GM19468 (cell line): ENCODE measurements around the gene C19orf81.
"Not testable (repeated sequence)": the region's sequence is repeated elsewhere in the genome, so short reads cannot be mapped to it uniquely, and the experiment has no call there.

Source experiments
- ATAC-seq: cut with Tn5 transposase; IDR thresholded peaks from one replicate; pipeline ENCODE4 v1.9.1; 2021; ENCODE audit warnings: mild to moderate bottlenecking, moderate library complexity, moderate number of reproducible peaks; ENCODE audit not compliant: unreplicated experiment; ENCODE audit errors: extremely low read depth

Gene C19orf81

DNA sequence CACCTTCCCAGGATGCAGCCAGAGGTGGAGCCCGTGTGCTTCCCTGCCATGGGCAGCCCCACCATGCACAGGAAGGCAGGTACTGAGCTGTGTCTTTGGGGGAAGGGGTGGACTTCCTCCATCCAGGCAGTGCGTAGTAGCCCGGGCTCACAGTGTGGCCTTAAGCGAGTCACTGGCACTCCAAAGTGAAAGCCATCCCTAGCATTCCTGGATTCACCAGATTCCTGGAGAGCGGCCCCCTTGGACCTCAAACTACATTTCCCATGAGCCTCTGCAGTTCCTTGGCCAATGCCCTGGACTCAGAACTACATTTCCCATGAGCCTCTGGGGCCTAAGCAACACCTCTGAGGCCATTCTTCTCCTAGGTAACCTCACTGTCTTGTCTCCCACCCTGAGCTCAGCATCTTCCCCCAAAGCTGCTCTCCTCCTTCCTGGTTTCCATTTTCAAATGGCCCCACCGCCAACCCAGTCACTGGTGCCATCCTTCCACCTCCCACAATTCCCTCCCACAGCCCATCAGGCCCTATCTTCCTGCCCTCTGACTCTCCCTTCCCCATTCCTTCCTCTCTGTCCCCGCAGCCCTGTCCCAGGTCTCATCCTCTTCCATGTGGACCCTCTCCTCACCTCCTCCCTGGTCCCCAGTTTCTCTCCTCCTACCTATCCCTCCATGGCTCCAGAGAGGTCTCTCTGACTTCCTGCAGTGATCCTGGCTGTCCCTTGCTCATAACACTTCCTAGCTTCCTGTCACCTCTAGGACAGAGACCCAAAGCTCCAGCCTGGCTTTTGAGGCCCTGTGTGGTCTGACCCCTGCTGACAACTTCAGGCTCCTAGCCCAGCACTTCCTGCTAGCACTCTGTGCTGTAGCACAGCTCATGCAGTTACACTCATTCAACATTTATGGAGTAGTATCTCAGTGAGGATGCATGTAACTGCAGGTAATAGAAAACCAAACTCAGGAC lies at the start of gene C19orf81:
C19orf81 (plus strand) TSS at position 13 of the 959 bp plus-strand sequence; CDS start at position 13, 0 bp downstream.
- ATAC-seq, result no peak

DNA sequence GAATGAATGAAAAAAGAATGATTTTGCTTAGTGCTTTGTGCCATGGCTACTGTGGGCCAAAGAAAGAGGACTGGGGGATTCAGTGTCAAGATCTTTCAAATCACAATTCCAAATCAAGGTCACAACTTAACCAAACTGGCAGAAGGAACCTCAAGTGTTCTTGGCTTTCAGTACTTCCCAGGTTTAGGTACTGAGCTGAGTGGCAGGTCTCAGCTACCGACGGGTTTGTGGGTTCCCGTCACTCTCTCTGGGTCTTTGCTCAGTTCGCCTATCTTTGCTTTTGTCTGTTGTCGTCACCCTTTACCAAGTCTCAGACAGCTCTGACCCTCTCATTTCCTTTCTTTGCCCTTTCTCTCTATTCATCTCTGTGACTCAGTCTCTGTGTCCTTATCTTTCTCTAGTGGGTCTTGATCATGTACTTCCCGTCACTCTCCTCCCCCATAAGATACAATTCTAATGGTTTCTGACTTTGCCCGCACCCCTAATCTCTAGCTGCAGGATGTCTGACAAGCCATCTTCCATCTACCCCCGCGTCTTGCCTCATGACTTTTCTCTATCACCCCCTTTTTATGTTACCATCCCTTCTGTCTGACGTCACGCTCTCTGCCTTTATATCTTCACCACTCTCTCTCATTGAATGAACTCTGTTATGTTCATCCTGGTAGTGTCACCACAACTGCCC lies 47.7 kb upstream of the C19orf81 start:
- ATAC-seq, result no peak

DNA sequence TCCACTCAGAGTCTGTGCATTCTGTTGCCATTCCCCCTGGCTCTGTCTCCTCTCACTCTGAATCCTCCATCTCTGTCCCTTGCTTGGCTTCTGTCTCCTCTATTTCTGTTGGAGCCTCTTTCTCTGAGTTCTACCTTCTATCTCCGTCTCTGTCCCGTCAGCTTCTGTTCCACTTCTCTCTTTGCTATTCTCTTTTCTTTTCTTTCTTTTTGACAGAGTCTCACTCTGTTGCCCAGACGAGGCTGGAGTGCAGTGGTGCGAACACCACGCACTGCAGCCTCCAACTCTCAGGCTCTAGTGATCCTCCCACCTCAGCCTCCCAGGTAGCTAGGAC lies 47.2 kb upstream of the C19orf81 start:
- no peak for ATAC-seq

DNA sequence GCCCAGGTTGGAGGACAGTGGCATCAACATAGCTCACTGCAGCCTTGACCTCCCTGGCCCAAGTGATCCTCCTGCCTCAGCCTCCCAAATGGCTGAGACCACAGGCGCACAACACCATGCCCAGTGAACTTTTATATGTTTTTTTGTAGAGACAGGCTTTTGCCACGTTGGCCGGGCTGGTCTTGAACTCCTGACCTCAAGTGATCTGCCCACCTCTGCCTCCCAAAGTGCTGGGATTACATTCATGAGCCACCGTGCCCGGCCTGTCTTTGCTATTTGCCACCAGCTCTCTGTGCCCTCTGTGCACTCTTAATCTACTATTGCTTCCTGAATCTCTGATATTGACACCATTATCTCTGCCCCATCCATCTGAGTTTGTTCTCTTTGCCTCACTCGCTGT lies 46.7 kb upstream of the C19orf81 start:
- ATAC-seq, result no peak

DNA sequence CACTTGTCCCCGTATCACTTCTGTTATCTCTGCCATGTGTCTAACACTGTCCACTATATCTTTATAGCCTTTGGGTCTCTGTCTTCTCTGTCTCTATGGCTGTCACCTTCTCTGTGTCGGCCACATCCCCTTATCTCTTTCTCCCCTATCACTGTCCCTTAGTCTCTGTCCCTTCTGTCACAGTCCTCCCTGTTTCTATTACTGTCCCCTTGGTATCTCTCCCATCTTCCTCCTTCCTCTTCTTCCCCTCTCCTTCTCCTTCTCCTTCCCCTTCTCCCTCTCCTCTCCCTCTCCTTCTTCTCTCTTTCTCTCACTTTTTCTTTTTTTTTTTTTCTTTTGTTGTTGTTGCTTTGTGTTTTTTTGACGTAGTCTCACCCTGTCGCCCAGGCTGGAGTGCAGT lies 46.3 kb upstream of the C19orf81 start:
- no peak for ATAC-seq

DNA sequence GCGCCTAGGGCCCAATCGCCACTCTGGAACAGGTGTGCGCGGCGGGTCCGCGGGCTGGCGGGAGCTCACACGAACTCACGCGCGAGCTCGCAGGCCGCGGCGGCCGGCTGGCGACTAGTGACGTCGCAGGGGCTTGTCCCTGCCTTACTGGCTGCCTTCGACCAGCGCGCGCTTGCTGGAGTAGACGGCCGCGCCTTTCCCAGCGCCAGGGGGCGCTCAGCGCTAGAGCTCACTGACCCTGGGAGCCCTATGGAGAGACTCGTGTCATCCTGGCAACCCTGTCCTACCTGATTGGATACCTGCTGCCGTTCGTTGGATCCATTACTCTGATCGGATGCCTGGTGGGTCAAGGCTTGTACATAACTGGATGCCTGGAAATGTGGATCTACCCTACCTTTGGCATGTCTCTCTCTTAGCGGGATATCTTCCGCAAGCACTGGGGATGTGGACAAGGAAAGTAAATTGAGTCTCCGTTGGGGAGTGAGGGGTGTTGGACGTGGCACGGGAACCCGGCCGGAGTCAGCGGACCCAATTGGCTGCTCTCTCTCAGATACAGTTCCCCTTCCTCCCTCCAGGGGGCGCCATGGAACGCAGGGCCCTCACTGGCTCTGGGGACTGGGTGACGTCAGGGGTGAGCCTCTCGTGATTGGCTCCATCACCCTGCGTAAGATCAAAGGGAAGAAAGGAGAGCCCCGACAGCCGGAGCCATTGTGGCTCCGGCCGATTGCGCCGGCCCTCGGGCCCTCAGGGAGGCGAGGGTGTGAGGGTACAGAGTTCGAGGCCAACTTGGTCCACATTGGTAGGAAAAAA lies 44.8 kb upstream of the C19orf81 start:
- not testable (repeated sequence) for ATAC-seq

DNA sequence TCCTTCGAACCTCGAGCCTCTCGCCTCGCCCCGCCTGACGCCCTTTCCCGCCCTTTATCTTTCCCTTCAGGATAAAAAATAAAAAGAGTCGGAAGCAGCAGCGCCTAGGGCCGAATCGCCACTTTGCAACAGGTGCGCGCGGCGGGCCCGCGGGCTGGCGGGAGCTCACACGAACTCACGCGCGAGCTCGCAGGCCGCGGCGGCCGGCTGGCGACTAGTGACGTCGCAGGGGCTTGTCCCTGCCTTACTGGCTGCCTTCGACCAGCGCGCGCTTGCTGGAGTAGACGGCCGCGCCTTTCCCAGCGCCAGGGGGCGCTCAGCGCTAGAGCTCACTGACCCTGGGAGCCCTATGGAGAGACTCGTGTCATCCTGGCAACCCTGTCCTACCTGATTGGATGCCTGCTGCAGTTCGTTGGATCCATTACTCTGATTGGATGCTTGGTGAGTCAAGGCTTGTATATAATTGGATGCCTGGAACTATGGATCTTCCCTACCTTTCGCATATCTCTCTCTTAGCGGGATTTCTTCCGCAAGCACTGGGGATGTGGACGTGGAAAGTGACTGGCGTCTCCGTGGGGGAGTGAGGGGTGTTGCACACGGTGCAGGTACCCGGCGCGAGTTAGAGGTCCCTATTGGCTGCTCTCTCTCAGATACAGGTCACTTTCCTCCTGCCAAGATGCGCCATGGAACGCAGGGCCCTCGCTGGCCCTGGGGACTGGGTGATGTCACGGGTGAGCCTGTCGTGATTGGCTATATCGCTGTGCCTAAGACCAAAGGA lies 43.0 kb upstream of the C19orf81 start:
- not testable (repeated sequence) for ATAC-seq

DNA sequence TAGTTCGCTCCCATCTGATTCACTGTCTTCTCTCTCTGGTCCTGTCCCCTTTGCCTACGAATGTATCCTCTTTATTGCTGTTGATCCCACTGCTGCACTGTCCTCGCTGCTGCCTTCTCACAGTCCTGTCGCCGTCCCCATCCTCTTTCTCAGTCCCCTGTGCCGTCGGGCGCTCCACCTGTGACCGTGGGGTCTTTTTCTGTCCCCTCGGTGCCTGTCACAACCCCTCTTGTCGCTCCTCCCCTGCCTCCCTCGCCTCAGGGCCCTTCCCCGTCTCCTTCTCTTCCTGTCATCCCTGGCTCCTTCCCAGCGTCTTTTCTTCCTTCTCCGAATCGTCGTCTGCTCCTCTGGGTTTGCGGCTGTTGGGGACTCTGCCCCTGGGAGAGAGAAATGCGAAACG lies 41.9 kb upstream of the C19orf81 start:
- no peak for ATAC-seq

DNA sequence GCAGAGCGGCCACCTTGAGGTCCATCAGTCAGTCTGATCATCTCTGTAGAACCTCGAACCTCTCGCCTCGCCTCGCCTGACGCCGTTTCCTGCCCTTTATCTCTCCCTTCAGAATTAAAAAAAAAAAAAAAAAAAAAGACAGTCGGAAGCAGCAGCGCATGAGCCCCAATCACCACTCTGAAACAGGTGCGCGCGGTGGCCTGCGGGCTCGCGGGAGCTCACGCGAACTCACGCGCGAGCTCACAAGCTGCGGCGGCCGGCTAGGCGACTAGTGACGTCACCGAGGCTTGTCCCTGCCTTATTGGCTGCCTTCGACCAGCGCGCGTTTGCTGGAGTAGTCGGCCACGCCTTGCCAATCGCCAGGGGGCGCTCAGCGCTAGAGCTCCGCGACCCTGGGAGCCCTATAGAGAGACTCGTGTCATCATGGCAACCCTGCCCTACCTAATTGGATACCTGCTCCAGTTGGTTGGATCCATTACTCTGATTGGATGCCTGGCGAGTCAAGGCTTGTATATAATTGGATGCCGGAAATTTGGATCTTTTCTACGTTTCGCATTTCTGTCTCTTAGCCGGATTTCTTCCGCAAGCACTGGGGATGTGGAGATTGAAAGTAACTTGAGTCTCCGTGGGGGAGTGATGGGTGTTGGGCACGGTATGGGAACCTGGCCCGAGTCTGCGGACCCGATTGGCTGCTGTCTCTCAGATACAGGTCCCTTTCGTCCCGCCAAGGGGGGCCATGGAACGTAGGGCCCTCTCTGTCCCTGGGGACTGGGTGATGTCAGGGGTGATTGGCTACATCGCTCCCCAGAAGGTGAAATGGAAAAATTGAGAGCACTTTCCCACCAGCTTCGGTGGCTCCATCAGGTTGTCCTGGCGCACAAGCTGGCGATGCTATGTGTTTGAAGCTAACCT lies 41.1 kb upstream of the C19orf81 start:
- no peak for ATAC-seq

DNA sequence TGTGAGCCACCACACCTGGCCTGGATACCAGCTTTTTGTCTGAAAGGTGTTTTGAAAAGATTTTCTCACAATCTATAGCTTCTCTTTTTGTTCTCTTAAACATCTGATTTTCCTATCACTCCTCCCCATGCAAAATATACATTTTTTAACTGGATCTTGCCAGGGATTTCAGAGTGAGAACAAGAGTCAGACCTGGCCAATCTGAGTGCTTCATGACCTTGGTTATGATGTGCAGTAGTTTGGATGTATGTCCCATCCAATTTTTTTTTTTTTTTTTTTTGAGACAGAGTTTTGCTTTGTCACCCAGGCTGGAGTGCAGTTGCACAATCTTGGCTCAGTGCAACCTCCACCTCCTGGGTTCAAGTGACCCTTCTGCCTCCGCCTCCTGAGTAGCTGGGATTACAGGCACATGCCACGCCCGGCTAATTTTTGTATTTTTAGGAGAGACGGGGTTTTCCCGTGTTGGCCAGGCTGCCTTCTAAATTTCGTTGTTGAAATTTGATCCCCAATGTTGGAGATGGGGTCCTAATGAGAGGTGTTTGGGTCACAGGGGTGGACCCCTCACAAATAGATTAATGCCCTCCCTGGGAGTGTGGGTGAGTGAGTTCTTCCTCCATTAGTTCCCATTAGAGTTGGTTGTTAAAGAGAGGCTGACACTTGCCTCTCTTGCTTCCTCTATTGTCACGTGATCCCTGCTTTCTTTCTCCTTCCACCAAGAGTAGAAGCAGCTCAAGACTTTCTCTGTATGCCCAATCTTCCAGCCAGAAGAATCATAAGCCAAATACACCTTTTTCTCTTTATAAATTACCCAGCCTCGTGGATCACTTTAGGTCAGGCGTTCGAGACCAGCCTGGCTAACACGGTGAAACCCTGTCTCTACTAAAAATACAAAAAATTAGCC lies 36.5 kb upstream of the C19orf81 start:
- ATAC-seq, result not testable (repeated sequence)

DNA sequence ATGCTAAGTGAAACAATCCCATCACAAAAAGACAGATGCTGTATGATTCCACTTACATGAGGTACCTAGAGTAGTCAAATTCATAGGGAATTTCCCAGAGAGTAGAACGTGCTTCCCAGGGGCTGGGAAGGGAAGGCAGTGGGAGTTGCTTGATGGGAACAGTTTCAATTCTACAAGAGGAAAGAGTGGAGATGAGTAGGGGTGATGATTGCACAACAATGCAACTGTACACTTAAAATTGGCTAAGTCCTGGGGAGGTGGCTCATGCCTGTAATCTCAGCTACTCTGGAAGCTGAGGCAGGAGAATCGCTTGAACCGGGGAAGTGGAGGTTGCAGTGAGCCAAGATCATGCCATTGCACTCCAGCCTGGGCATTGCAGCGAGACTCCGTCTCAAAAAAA lies 30.9 kb upstream of the C19orf81 start:
- not testable (repeated sequence) for ATAC-seq

DNA sequence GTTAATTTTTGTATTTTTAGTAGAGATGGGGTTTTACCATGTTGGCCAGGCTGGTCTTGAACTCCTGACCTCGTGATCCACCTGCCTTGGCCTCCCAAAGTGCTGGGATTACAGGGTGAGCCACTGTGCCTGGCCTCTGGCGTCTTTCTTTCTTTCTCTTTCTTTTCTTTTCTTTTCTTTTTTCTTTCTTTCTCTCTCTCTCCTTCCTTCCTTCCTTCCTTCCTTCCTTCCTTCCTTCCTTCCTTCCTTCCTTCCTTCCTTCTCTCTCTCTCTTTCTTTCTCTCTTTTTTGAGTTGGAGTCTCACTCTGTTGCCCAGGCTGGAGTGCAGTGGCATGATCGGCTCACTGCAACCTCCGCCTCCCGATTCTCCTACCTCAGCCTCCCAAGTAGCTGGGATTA lies 30.1 kb upstream of the C19orf81 start:
- ATAC-seq, result not testable (repeated sequence)

DNA sequence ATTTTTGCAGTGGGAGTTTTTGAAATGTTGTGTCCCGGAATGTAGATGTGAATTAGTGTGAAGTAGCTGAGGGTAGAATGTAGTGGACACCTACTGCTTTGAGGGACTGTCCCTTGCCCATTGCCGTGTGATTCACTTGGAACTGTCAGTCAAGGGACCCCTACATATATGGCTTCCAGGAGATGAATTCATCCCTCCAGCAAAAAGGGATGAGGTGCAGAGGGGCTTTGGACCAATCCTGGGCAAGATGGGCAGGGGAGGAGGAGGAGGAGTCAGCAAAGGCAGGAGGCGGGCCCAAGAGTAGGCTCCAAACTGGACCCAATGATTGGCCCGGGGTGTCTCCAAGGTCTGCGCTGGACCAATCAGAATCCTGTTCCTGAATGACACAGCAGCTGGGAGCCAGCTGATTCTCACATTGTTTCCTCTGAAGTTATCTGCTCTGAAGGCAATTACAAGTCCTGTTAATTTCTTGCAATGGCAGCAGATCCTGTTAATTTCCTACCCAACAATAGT lies 28.8 kb upstream of the C19orf81 start:
- ATAC-seq, result not testable (repeated sequence)

DNA sequence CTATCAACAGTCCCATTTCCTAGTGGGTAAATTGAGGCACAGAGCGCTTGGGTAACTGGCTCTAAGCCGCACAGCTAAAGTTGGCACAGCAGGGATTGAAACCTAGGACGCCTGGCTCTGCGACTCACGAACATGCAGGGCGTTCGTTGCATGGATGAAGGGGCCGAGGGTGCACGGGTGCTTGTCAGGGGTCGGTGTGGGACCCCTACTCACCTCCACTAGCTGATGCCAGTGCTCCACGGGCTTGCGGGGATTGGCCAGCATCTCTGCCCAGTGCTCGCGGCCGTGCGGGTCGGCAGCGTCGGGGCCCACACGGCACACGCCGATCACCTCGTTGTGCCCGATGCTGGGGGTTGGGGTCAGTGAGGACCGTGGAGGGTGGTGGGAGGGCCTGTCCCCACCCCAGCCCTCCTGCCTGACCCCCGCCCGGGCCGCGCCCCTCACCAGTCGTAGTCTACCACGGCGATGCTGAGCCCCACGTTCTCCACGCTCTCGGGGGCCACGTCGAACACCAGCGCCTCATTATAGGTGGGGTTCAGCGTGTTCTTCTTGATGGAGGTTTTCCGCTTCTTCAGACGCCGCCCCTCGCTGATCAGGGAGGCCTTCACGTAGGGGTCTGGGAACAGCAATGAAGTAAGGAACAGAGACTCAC lies 24.2 kb upstream of the C19orf81 start:
- no peak for ATAC-seq

DNA sequence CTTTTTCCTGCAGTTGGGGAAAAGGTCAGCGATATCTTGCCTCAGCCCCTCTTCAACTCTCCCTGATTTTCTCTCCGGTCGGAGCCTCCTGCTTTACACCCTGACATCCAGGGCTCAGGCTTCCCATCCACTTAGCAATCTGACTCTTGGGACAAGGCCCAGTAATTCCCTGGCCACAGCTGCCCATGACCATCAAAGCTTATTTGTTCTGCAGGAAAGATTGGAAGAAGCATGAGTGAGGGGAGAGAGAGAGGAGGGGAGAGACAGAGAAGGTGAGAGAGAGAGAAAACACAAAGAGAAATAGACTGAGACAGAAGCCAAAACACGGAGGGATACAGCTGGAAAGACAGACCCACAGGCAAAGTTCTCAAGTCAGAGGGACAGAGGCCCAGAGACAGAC lies 23.2 kb upstream of the C19orf81 start:
- no peak for ATAC-seq

DNA sequence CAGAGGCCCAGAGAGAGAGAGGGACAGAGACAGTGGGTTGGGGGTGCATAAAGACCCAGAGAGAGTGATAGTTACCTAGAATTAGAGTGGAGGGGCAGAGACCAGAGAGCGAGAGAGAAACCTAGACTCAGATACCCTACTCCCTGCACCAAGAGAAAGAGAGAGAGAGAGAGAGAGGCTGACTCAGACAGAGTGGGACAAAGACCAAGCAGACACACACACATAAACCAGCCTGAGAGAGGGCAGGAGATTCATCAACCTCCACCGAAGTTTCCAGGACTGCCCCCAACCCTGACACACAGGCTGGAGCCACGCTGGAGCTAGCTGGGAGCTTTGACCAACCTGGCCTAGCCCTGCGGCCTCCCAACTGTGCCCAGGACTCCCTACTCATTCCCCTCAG lies 22.4 kb upstream of the C19orf81 start:
- ATAC-seq, result no peak

DNA sequence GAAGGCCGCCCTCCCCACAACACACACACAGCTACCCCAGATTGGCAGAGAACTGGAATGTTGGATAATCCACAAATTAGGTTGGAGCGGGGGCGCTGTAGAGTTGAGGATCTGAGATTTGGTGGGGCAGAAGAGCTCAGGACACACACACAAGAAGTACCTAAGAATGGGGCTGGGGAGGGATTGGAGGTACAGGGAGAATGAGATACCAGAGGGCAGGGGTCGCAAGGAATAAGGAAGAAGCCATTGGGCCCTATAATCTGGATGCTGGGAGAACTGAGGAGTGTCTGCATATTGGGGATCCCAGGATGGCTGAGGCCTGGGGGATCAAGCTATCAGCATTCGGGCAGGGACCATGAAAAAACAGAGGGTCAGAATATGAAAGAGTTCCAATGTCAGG lies 21.1 kb upstream of the C19orf81 start:
- no peak for ATAC-seq
